GM12878 (cell line): ENCODE measurements around the gene CABLES1. TPM values are rescaled to one million over a fixed set of nuclear protein-coding genes. Genes with fewer than 3 reads are reported as not detected.

Source experiments
- ATAC-seq: fragments of 200-7000 bp; cut with Tn5 transposase; 3 replicates; pipeline ENCODE4 v1.9.1; 2020; ENCODE audit warnings: mild to moderate bottlenecking, moderate library complexity
- BruUV-seq: library from RNA; stranded (reverse); fragments of 400-500 nt; replicated peaks from 2 replicates; lab custom pipeline; 2021; lab: Mats Ljungman, UMichigan
- CTCF ChIA-PET: fragments of 300-600 bp; sonication (Branson Sonifier 250); formaldehyde crosslinking; extraction: SDS; loops from one replicate; lab custom pipeline; 2021; ENCODE audit warnings: inconsistent platforms; lab: Yijun Ruan, JAX
- POLR2A ChIA-PET: fragments of 350-600 bp; formaldehyde crosslinking; extraction: SDS; loops from one replicate; lab custom pipeline; 2021; ENCODE audit warnings: inconsistent platforms; lab: Charles Lee
- RAD21 ChIA-PET: fragments of 300-600 bp; sonication (Branson Sonifier 250); formaldehyde crosslinking; loops from one replicate; lab custom pipeline; 2023; ENCODE audit warnings: antibody characterized with exemption; ENCODE audit not compliant: unreplicated experiment; lab: Charles Lee
- SMC1A ChIA-PET: fragments of 300-600 bp; sonication (Branson Sonifier 250); formaldehyde crosslinking; loops from one replicate; lab custom pipeline; 2023; ENCODE audit not compliant: unreplicated experiment, uncharacterized antibody; lab: Charles Lee
- DNase-seq: peaks from one replicate; pipeline ENCODE4 v3.0.0-alpha.2; 2011; ENCODE audit warnings: low read depth, low spot score
- FAIRE-seq: peaks from 3 replicates; lab custom pipeline; 2011; peaks lifted over from hg19 to GRCh38; lab: Jason Lieb, UNC
- H2AFZ ChIP-seq: 2 replicates; pipeline ENCODE4 v1.6.0; 2011; ENCODE audit warnings: low read depth, low read length, control low read depth; ENCODE audit not compliant: control insufficient read depth
- H3K27ac ChIP-seq: 2 replicates; pipeline ENCODE4 v1.5.1; 2011; ENCODE audit warnings: control low read depth; ENCODE audit not compliant: control insufficient read depth, insufficient read depth
- H3K27me3 ChIP-seq, 2 experiments: replicated peaks in 1 of 2; 2 replicates each; pipeline versions ENCODE4 v1.6.0 to v1.6.1; 2011; ENCODE audit warnings: low read length in 1 of 2; ENCODE audit not compliant: control insufficient read depth in 2 of 2, insufficient read depth in 2 of 2
- H3K36me3 ChIP-seq, 2 experiments: 2 replicates each; pipeline ENCODE4 v1.5.1; 2011; ENCODE audit warnings: low read length in 1 of 2; ENCODE audit not compliant: control insufficient read depth in 2 of 2, insufficient read depth in 2 of 2
- H3K4me1 ChIP-seq: 2 replicates; pipeline ENCODE4 v1.6.1; 2011; ENCODE audit warnings: mild to moderate bottlenecking, low read length, moderate library complexity, mixed read lengths; ENCODE audit not compliant: control insufficient read depth, insufficient read depth
- H3K4me2 ChIP-seq: 2 replicates; pipeline ENCODE4 v1.6.0; 2011; ENCODE audit warnings: control low read depth; ENCODE audit not compliant: control insufficient read depth, insufficient read depth
- H3K4me3 ChIP-seq: fragments of 200-600 bp; sonication (generic); 2 replicates; pipeline ENCODE4 v1.5.1; 2016
- H3K79me2 ChIP-seq: 2 replicates; pipeline ENCODE4 v1.6.0; 2011; ENCODE audit warnings: low read length; ENCODE audit not compliant: control insufficient read depth, insufficient read depth
- H3K9ac ChIP-seq: 2 replicates; pipeline ENCODE4 v1.8.0; 2011; ENCODE audit warnings: low read length, control low read depth, mixed read lengths; ENCODE audit not compliant: control insufficient read depth, insufficient read depth
- H3K9me3 ChIP-seq: replicated peaks from 3 replicates; pipeline ENCODE4 v1.5.1; 2011; ENCODE audit warnings: mild to moderate bottlenecking, low read length; ENCODE audit not compliant: control insufficient read depth, insufficient read depth
- H4K20me1 ChIP-seq: 2 replicates; pipeline ENCODE4 v1.6.0; 2011; ENCODE audit not compliant: control insufficient read depth, insufficient read depth
- BRCA1 ChIP-seq: IDR thresholded peaks from 2 replicates; pipeline ENCODE4 v1.6.1; 2011; ENCODE audit warnings: low read depth, low read length, improper control_type of control experiment
- CHD2 ChIP-seq: IDR thresholded peaks from 2 replicates; pipeline ENCODE4 v1.6.1; 2011; ENCODE audit warnings: low read depth, low read length, improper control_type of control experiment, borderline replicate concordance
- IKZF1 ChIP-seq: fragments of 450-650 bp; conservative IDR thresholded peaks from 2 replicates; pipeline ENCODE4 v1.6.1; 2017; ENCODE audit warnings: antibody characterized with exemption, mild to moderate bottlenecking
- JUNB ChIP-seq: IDR thresholded peaks from 2 replicates; pipeline ENCODE4 v1.6.1; 2016; ENCODE audit warnings: antibody characterized with exemption, mild to moderate bottlenecking
- KLF5 ChIP-seq: fragments of 450-650 bp; IDR thresholded peaks from 2 replicates; pipeline ENCODE4 v1.6.1; 2014; ENCODE audit warnings: mild to moderate bottlenecking; ENCODE audit not compliant: partially characterized antibody
- MEF2A ChIP-seq: IDR thresholded peaks from 2 replicates; pipeline ENCODE4 v1.6.1; 2011; ENCODE audit warnings: low read depth, mild to moderate bottlenecking, low read length, moderate library complexity; ENCODE audit not compliant: insufficient read depth
- MEF2B ChIP-seq: fragments of 450-650 bp; IDR thresholded peaks from 2 replicates; pipeline ENCODE4 v1.6.1; 2018; ENCODE audit warnings: mild to moderate bottlenecking, moderate library complexity; ENCODE audit not compliant: partially characterized antibody, poor library complexity, severe bottlenecking
- NR2F1 ChIP-seq: fragments of 450-650 bp; conservative IDR thresholded peaks from 2 replicates; pipeline ENCODE4 v1.6.1; 2017; ENCODE audit warnings: mild to moderate bottlenecking
- RB1 ChIP-seq: fragments of 450-650 bp; formaldehyde crosslinking; IDR thresholded peaks from 2 replicates; pipeline ENCODE4 v1.6.1; 2017; ENCODE audit warnings: mild to moderate bottlenecking, borderline replicate concordance
- WGBS: methylation state at CpG from one replicate; pipeline ENCODE4 v1.1.6; 2016; ENCODE audit warnings: low lambda C conversion rate; ENCODE audit not compliant: insufficient replicate concordance, insufficient coverage; ENCODE audit errors: missing lambda C conversion rate; 5-methylcytosine and 5-hydroxymethylcytosine counted together
- in situ Hi-C: fragments of 300-500 bp; cut with MboI; formaldehyde crosslinking; loops from 9 replicates; pipeline ENCODE4 v1.14.3; 2018; ENCODE audit warnings: mixed read lengths
- intact Hi-C: fragments of 100-400 bp; cut with micrococcal nuclease; formaldehyde crosslinking; loops from one replicate; pipeline ENCODE4 v1.14.2; 2022; ENCODE audit not compliant: unreplicated experiment
- polyA plus RNA-seq, 11 experiments: library from polyadenylated mRNA; depleted of rRNA in 4 of 11; unstranded in 6 of 11; stranded (reverse) in 5 of 11; fragments of >200 nt; fragmentation: Nextera tagmentation in 4 of 11; fragmentation: Illumina TruSeq in 1 of 11; extraction: Ambion mirVana in 4 of 11; extraction: Trizol in 1 of 11; gene quantifications; 1 replicate in 1 of 11; 2 replicates in 10 of 11; pipeline versions ENCODE4 v1.2.1 to v1.2.3, GENCODE V29; 2011 to 2016; ENCODE audit warnings: inconsistent platforms in 2 of 11, missing spikeins in 2 of 11, low read depth in 1 of 11
- total RNA-seq, 4 experiments: library from RNA; depleted of rRNA in 3 of 4; stranded (reverse); fragments of >200 nt in 3 of 4; fragmentation: Illumina TruSeq in 1 of 4; extraction: Trizol in 1 of 4; gene quantifications; 2 replicates each; pipeline versions ENCODE4 v1.2.1 to v1.2.3, GENCODE V29; 2013 to 2021

The CABLES1 gene
- total and polyA plus RNA-seq, 10 of the 15 experiments (the other 5 are each of a cell fraction or from before 2014, with no cell fraction given) = 2.9 to 27.2 (median 8.2) TPM

GRCh38 chr18:23191232-23191631, 55.9 kb downstream of the CABLES1 start:
- FAIRE-seq (no peak), ATAC-seq (no peak), DNase-seq (no peak)
- in situ Hi-C loops = no loop called here
- RAD21 ChIA-PET = interaction anchor here (0.6 to 0.7 kb wide), 2 partner anchors 530 to 1363 kb away, joined by 3 to 5 read pairs; no protein-coding TSS in a partner anchor
- whole genome bisulfite sequencing = 54% methylated on average over 1 of the region's 1 CpG
- BruUV-seq = no TSS peak
- Histone ChIP-seq H3K9me3 (no peaks in the 10 kb centered on the region), H3K9ac (no peak overlapping the region), H3K4me1 (peaks cover 11% of the 10 kb centered on the region), H3K27ac (no peak overlapping the region), H3K36me3 (peaks cover 22 to 25% of the 10 kb centered on the region in 2 experiments; a peak in 3 of 4 replicates), H3K27me3 (no peaks in the 10 kb centered on the region), H3K79me2 (peaks cover 1% of the 10 kb centered on the region; the same call in 1 of the 2 replicates), H3K4me3 (no peak overlapping the region), H3K4me2 (no peak overlapping the region)
- CTCF ChIA-PET = no interaction called here
- POLR2A ChIA-PET = interaction anchor here (0.6 to 1.1 kb wide), 3 partner anchors 24 to 160 kb away, joined by 3 to 6 read pairs (median 5); no protein-coding TSS in a partner anchor
- TF ChIP-seq MEF2B (no peak), IKZF1 (no peak), NR2F1 (no peak), KLF5 (no peak), BRCA1 (no peak), JUNB (no peak), CHD2 (no peak), RB1 (no peak), MEF2A (no peak)
- TF ChIP-seq, all 136 proteins: peak for 0
- H4K20me1 ChIP-seq = no peaks in the 10 kb centered on the region
- intact Hi-C loops = no loop called here
- SMC1A ChIA-PET = interaction anchor here (0.6 to 1.3 kb wide), 3 partner anchors 26 to 1125 kb away, joined by 3 to 4 read pairs (median 3); no protein-coding TSS in a partner anchor
- no peak overlapping the region for H2AFZ ChIP-seq
